ENCODE data around the gene UBA6. TPM values are rescaled to one million over a fixed set of nuclear protein-coding genes. Genes with fewer than 3 reads are reported as not detected.

The UBA6 gene
- total and polyA plus RNA-seq, 2 donors from 2014 or later = 5.2 to 45.8 TPM

DNA sequence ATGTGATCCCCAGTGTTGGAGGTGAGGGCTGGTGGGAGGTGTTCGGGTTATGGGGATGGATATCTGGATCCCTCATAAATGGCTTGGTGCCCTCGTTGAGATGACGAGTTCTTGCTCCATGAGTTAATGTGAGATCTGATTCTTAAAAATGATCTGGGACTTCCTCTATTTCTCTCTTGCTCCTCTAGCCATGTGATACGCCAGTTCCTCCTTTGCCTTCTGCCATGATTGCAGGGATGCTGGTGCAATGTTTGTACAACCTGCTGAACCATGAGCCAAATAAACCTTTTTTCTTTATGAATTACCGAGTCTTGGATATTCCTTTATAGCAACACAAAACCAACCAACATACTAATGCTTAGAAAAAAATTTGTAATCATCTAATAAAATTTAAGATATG lies 85.8 kb downstream of the UBA6 start:
- intact Hi-C loops (cut with DNase I) = no loop called here
- FAIRE-seq = no peak
- Histone ChIP-seq H3K36me3 (ENCODE audit: control insufficient read depth in 2 of 3, insufficient read depth in 3 of 3, low read length in 3 of 3) (peaks cover 0 to 2% (median 0%) of the 10 kb centered on the region in 3 donors), H3K4me3 (ENCODE audit: low read length in 3 of 3) (no peak overlapping the region), H3K27ac (ENCODE audit: low read depth in 2 of 2, low read length in 2 of 2) (no peak overlapping the region), H3K27me3 (ENCODE audit: control insufficient read depth, insufficient read depth, low read length) (no peaks in the 10 kb centered on the region), H3K4me1 (ENCODE audit: control insufficient read depth in 2 of 3, insufficient read depth in 2 of 3, low read depth in 1 of 3, low read length in 3 of 3) (no peaks in the 10 kb centered on the region), H3K9ac (ENCODE audit: low read length in 3 of 3) (no peak overlapping the region), H3K9me3 (ENCODE audit: control insufficient read depth in 2 of 3, insufficient read depth in 1 of 3, low read length in 3 of 3) (peaks cover 0 to 4% (median 0%) of the 10 kb centered on the region in 3 donors)
- TF ChIP-seq, protein P1, sequence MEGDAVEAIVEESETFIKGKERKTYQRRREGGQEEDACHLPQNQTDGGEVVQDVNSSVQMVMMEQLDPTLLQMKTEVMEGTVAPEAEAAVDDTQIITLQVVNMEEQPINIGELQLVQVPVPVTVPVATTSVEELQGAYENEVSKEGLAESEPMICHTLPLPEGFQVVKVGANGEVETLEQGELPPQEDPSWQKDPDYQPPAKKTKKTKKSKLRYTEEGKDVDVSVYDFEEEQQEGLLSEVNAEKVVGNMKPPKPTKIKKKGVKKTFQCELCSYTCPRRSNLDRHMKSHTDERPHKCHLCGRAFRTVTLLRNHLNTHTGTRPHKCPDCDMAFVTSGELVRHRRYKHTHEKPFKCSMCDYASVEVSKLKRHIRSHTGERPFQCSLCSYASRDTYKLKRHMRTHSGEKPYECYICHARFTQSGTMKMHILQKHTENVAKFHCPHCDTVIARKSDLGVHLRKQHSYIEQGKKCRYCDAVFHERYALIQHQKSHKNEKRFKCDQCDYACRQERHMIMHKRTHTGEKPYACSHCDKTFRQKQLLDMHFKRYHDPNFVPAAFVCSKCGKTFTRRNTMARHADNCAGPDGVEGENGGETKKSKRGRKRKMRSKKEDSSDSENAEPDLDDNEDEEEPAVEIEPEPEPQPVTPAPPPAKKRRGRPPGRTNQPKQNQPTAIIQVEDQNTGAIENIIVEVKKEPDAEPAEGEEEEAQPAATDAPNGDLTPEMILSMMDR (IDR thresholded peaks at IDR 0.05; ENCODE audit: borderline replicate concordance, extremely low read depth, insufficient read depth) = no peak
- no peak for DNase-seq

DNA sequence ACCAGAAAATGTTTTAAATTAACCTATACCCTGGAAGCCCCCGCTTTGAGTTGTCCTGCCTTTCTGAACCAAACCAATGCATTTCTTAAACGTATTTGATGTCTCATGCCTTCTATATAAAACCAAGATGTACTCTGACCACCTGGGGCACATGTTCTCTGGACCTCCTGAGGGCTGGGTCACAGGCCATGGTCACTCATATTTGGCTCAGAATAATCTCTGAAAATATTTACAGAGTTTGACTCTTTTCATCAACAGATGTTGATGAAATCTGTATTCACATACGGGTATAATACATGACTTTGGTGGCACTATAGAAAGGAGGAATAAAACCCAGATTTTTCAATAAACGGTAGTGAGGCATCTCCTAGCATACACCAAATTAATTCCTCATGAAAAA lies 86.8 kb downstream of the UBA6 start:
- intact Hi-C loops (cut with DNase I) = no loop called here
- no peak overlapping the region for H3K27ac ChIP-seq (ENCODE audit: low read depth in 2 of 2, low read length in 2 of 2)
- no peaks in the 10 kb centered on the region for H3K27me3 ChIP-seq (ENCODE audit: control insufficient read depth, insufficient read depth, low read length)
- no peaks in the 10 kb centered on the region for H3K36me3 ChIP-seq (ENCODE audit: control insufficient read depth in 2 of 3, insufficient read depth in 3 of 3, low read length in 3 of 3)
- FAIRE-seq (no peak), DNase-seq (no peak)
- H3K4me1 ChIP-seq (ENCODE audit: control insufficient read depth in 2 of 3, insufficient read depth in 2 of 3, low read depth in 1 of 3, low read length in 3 of 3) = no peaks in the 10 kb centered on the region
- no peak overlapping the region for H3K4me3 ChIP-seq (ENCODE audit: low read length in 3 of 3)
- H3K9ac ChIP-seq (ENCODE audit: low read length in 3 of 3) = no peak overlapping the region
- peaks cover 0 to 8% (median 0%) of the 10 kb centered on the region in 3 donors for H3K9me3 ChIP-seq (ENCODE audit: control insufficient read depth in 2 of 3, insufficient read depth in 1 of 3, low read length in 3 of 3)
- TF ChIP-seq, protein P1 (IDR thresholded peaks at IDR 0.05; ENCODE audit: borderline replicate concordance, extremely low read depth, insufficient read depth) = no peak

GRCh38 chr4:67608027-67608426 lies 92.9 kb downstream of the UBA6 start:
- H3K9me3 ChIP-seq (ENCODE audit: control insufficient read depth in 2 of 3, insufficient read depth in 1 of 3, low read length in 3 of 3) = peaks cover 0 to 8% (median 0%) of the 10 kb centered on the region in 3 donors
- H3K4me1 ChIP-seq (ENCODE audit: control insufficient read depth in 2 of 3, insufficient read depth in 2 of 3, low read depth in 1 of 3, low read length in 3 of 3) = no peaks in the 10 kb centered on the region
- H3K36me3 ChIP-seq (ENCODE audit: control insufficient read depth in 2 of 3, insufficient read depth in 3 of 3, low read length in 3 of 3) = no peaks in the 10 kb centered on the region
- H3K4me3 ChIP-seq (ENCODE audit: low read length in 3 of 3) = no peak overlapping the region
- DNase-seq (no peak), FAIRE-seq (no peak)
- no peak overlapping the region for H3K9ac ChIP-seq (ENCODE audit: low read length in 3 of 3)
- TF ChIP-seq, protein P1 (IDR thresholded peaks at IDR 0.05; ENCODE audit: borderline replicate concordance, extremely low read depth, insufficient read depth) = no peak
- no peak overlapping the region for H3K27ac ChIP-seq (ENCODE audit: low read depth in 2 of 2, low read length in 2 of 2)
- intact Hi-C loops (cut with DNase I) = no loop called here
- no peaks in the 10 kb centered on the region for H3K27me3 ChIP-seq (ENCODE audit: control insufficient read depth, insufficient read depth, low read length)

DNA sequence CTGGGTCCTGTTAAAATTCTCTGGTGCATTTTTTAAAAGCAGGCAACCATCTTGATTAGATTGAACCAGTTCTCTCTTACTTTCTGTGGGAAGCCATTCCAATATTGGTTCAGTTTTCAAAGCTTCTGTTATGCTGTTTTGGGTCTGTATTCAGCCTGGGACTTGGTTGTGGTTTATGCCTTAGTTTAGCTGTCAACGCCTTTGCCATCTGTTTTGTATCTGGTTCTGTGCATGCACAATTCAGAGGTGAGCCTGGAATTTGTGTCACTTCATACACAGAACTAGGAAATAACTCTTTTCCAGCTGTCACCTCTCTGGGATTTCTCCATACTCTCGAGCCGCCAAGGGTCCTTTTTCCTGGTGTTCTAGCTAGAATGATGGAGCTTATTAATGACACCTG lies 96.2 kb downstream of the UBA6 start:
- intact Hi-C loops (cut with DNase I) = no loop called here
- H3K9ac ChIP-seq (ENCODE audit: low read length in 3 of 3) = no peak overlapping the region
- H3K27me3 ChIP-seq (ENCODE audit: control insufficient read depth, insufficient read depth, low read length) = no peaks in the 10 kb centered on the region
- no peak for DNase-seq
- H3K9me3 ChIP-seq (ENCODE audit: control insufficient read depth in 2 of 3, insufficient read depth in 1 of 3, low read length in 3 of 3) = peaks cover 0 to under 1% (median 0%) of the 10 kb centered on the region in 3 donors
- TF ChIP-seq, protein P1 (IDR thresholded peaks at IDR 0.05; ENCODE audit: borderline replicate concordance, extremely low read depth, insufficient read depth) = no peak
- H3K4me3 ChIP-seq (ENCODE audit: low read length in 3 of 3) = no peak overlapping the region
- H3K36me3 ChIP-seq (ENCODE audit: control insufficient read depth in 2 of 3, insufficient read depth in 3 of 3, low read length in 3 of 3) = no peaks in the 10 kb centered on the region
- no peak for FAIRE-seq
- no peak overlapping the region for H3K27ac ChIP-seq (ENCODE audit: low read depth in 2 of 2, low read length in 2 of 2)
- no peaks in the 10 kb centered on the region for H3K4me1 ChIP-seq (ENCODE audit: control insufficient read depth in 2 of 3, insufficient read depth in 2 of 3, low read depth in 1 of 3, low read length in 3 of 3)

Measured in kidney (tissue), 14 donors.